Measurements from ENCODE around the gene GLYATL3. TPM values are rescaled to one million over a fixed set of nuclear protein-coding genes. Genes with fewer than 3 reads are reported as not detected.

Gene GLYATL3
- total RNA-seq, 2 experiments from 2014 or later = not detected

GRCh38 chr6:49550492-49551077, 50.9 kb downstream of the GLYATL3 start, which contains the start of gene C6orf141:
C6orf141 (plus strand) TSS chr6:49550668; CDS start chr6:49550793, 125 bp downstream.
- BruUV-seq (replicated peaks) = no TSS peak
- no peak for DNase-seq (ENCODE audit: low spot score)
- H3K9me2 ChIP-seq (ENCODE audit: insufficient read depth, low read length) = no peaks in the 10 kb centered on the region
- no peak for TF ChIP-seq EZH2phosphoT487 (IDR thresholded peaks at IDR 0.05; ENCODE audit: borderline replicate concordance, low read depth, low read length)
- TF ChIP-seq CTCF (conservative IDR thresholded peaks at IDR 0.05; ENCODE audit: low read length) = no peak
- no peaks in the 10 kb centered on the region for H3K4me1 ChIP-seq (ENCODE audit: insufficient read depth, low read length, poor library complexity, severe bottlenecking)
- H3K4me2 ChIP-seq (ENCODE audit: low read length) = no peak within 1 kb of the TSS
- H3K9me3 ChIP-seq (ENCODE audit: low read length) = no peaks in the 10 kb centered on the region
- ChIA-PET POLR2A (no interaction called here), CTCF (ENCODE audit: unreplicated experiment) (no interaction called here)
- no peaks in the 10 kb centered on the region for H3K36me3 ChIP-seq (ENCODE audit: insufficient read depth, low read length)
- H2AFZ ChIP-seq (ENCODE audit: low read length) = no peak within 1 kb of the TSS
- no peak within 1 kb of the TSS for H3K4me3 ChIP-seq (ENCODE audit: low read depth, low read length, poor library complexity, severe bottlenecking)
- no peak within 1 kb of the TSS for H3K27ac ChIP-seq (ENCODE audit: low read depth, low read length, poor library complexity, severe bottlenecking)
- no peaks in the 10 kb centered on the region for H4K20me1 ChIP-seq (ENCODE audit: insufficient read depth, low read length)
- no peaks in the 10 kb centered on the region for H3K79me2 ChIP-seq (ENCODE audit: insufficient read depth, low read depth, low read length)
- intact Hi-C loops (cut with micrococcal nuclease; ENCODE audit: unreplicated experiment) = no loop called here

- Histone ChIP-seq H3K36me3 (ENCODE audit: insufficient read depth, low read length) (no peaks in the 10 kb centered on the region), H3K27ac (ENCODE audit: low read depth, low read length, poor library complexity, severe bottlenecking) (no peak overlapping the region), H3K9me2 (ENCODE audit: insufficient read depth, low read length) (no peaks in the 10 kb centered on the region), H2AFZ (ENCODE audit: low read length) (no peak overlapping the region), H3K4me3 (ENCODE audit: low read depth, low read length, poor library complexity, severe bottlenecking) (no peak overlapping the region), H3K4me1 (ENCODE audit: insufficient read depth, low read length, poor library complexity, severe bottlenecking) (no peaks in the 10 kb centered on the region), H3K9me3 (ENCODE audit: low read length) (no peaks in the 10 kb centered on the region), H3K4me2 (ENCODE audit: low read length) (no peak overlapping the region), H4K20me1 (ENCODE audit: insufficient read depth, low read length) (no peaks in the 10 kb centered on the region), H3K79me2 (ENCODE audit: insufficient read depth, low read depth, low read length) (no peaks in the 10 kb centered on the region)
- no peak for TF ChIP-seq EZH2phosphoT487 (IDR thresholded peaks at IDR 0.05; ENCODE audit: borderline replicate concordance, low read depth, low read length)
- intact Hi-C loops (cut with micrococcal nuclease; ENCODE audit: unreplicated experiment) = no loop called here
- ChIA-PET POLR2A (no interaction called here), CTCF (ENCODE audit: unreplicated experiment) (no interaction called here)
- no TSS peak for BruUV-seq (replicated peaks)
- no peak for DNase-seq (ENCODE audit: low spot score)
Measured at GRCh38 chr6:49551078-49551865, 51.5 kb downstream of the GLYATL3 start.

DNA sequence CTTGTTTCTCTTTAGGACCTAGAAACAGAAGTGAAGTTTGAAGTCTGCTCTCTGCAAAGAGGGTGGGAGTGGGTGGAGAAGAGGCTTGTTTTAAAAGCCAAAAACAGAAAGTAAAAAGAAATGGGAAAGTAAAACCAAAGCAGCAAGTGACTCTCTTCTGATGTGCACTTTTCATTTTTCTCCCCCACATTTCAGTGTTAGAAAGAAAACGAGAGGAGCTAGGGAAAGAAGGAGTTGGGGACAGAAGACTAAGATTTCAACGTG, 52.1 kb downstream of the GLYATL3 start:
- no peak overlapping the region for H3K4me3 ChIP-seq (ENCODE audit: low read depth, low read length, poor library complexity, severe bottlenecking)
- BruUV-seq (replicated peaks) = no TSS peak
- intact Hi-C loops (cut with micrococcal nuclease; ENCODE audit: unreplicated experiment) = no loop called here

More for the DNA sequence above, 52.1 kb downstream of the GLYATL3 start:
- CTCF ChIA-PET (ENCODE audit: unreplicated experiment) = no interaction called here
- Histone ChIP-seq H3K4me2 (ENCODE audit: low read length) (no peak overlapping the region), H3K9me2 (ENCODE audit: insufficient read depth, low read length) (no peaks in the 10 kb centered on the region), H3K27ac (ENCODE audit: low read depth, low read length, poor library complexity, severe bottlenecking) (no peak overlapping the region), H3K79me2 (ENCODE audit: insufficient read depth, low read depth, low read length) (no peaks in the 10 kb centered on the region), H3K9me3 (ENCODE audit: low read length) (no peaks in the 10 kb centered on the region), H3K4me1 (ENCODE audit: insufficient read depth, low read length, poor library complexity, severe bottlenecking) (no peaks in the 10 kb centered on the region), H4K20me1 (ENCODE audit: insufficient read depth, low read length) (no peaks in the 10 kb centered on the region), H2AFZ (ENCODE audit: low read length) (no peak overlapping the region), H3K36me3 (ENCODE audit: insufficient read depth, low read length) (no peaks in the 10 kb centered on the region)
- POLR2A ChIA-PET = no interaction called here
- TF ChIP-seq CTCF (conservative IDR thresholded peaks at IDR 0.05; ENCODE audit: low read length) (no peak), EZH2phosphoT487 (IDR thresholded peaks at IDR 0.05; ENCODE audit: borderline replicate concordance, low read depth, low read length) (no peak)
- DNase-seq (ENCODE audit: low spot score) = no peak

Data from OCI-LY7 (cell line).